GM19468 (cell line): ENCODE data around the gene ADAMTS13.
"Not testable (repeated sequence)": the region's sequence is repeated elsewhere in the genome, so short reads cannot be mapped to it uniquely, and the experiment has no call there.

Experiments
- ATAC-seq: cut with Tn5 transposase; IDR thresholded peaks from one replicate; pipeline ENCODE4 v1.9.1; 2021; ENCODE audit warnings: mild to moderate bottlenecking, moderate library complexity, moderate number of reproducible peaks; ENCODE audit not compliant: unreplicated experiment; ENCODE audit errors: extremely low read depth

ADAMTS13 gene

GRCh38 chr9:133390713-133391112, 31.5 kb upstream of the ADAMTS13 start:
- no peak for ATAC-seq

GRCh38 chr9:133391449-133391848, 30.7 kb upstream of the ADAMTS13 start:
- not testable (repeated sequence) for ATAC-seq

- ATAC-seq: not testable (repeated sequence)
Measured at GRCh38 chr9:133392308-133392707, 29.9 kb upstream of the ADAMTS13 start.

- ATAC-seq: no peak
Measured at GRCh38 chr9:133393399-133393798, 28.8 kb upstream of the ADAMTS13 start.

GRCh38 chr9:133394687-133395271, 27.4 kb upstream of the ADAMTS13 start:
- ATAC-seq: no peak

- ATAC-seq: no peak
Measured at GRCh38 chr9:133396952-133397351, 25.2 kb upstream of the ADAMTS13 start.

GRCh38 chr9:133397370-133397769, 24.8 kb upstream of the ADAMTS13 start:
- ATAC-seq: no peak

- ATAC-seq: no peak
Measured at GRCh38 chr9:133397895-133398294, 24.3 kb upstream of the ADAMTS13 start.

GRCh38 chr9:133400292-133400691, 21.9 kb upstream of the ADAMTS13 start:
- no peak for ATAC-seq

- ATAC-seq: no peak
Measured at GRCh38 chr9:133401588-133401987, 20.6 kb upstream of the ADAMTS13 start.

- ATAC-seq: no peak
Measured at GRCh38 chr9:133402689-133403088, 19.5 kb upstream of the ADAMTS13 start.

GRCh38 chr9:133403766-133404453, 18.3 kb upstream of the ADAMTS13 start:
- ATAC-seq: no peak

- no peak for ATAC-seq
Measured at GRCh38 chr9:133404454-133405002, 17.6 kb upstream of the ADAMTS13 start.

GRCh38 chr9:133405508-133406438, 16.4 kb upstream of the ADAMTS13 start:
- no peak for ATAC-seq

GRCh38 chr9:133406480-133407307, 15.5 kb upstream of the ADAMTS13 start:
- no peak for ATAC-seq

GRCh38 chr9:133408042-133408441, 14.1 kb upstream of the ADAMTS13 start:
- no peak for ATAC-seq

- ATAC-seq: no peak
Measured at GRCh38 chr9:133415170-133415569, 7.0 kb upstream of the ADAMTS13 start.

GRCh38 chr9:133417541-133418461, 4.4 kb upstream of the ADAMTS13 start, which contains the start of gene REXO4:
Gene REXO4, minus strand, starts transcription at chr9:133418010. Its CDS starts 166 bp downstream, at chr9:133417844.
- peak; percentile 44 for ATAC-seq

- ATAC-seq: no peak
Measured at GRCh38 chr9:133419005-133419404, 3.2 kb upstream of the ADAMTS13 start.
